BLaER1 treated with 17β-estradiol and CSF1 and Interleukin-3, amounts not matched to agents 10 nM and 100 nM (cell line): Measurements from ENCODE around the gene KIAA1614.

Experiments used
- H3K27ac ChIP-seq, 11 experiments: shearing (Covaris generic); formaldehyde crosslinking; 2 replicates each; pipeline ENCODE4 v1.8.1; 2022
- H3K27me3 ChIP-seq, 11 experiments: shearing (Covaris generic); formaldehyde crosslinking; 2 replicates each; pipeline ENCODE4 v1.8.1; 2022
- H3K36me3 ChIP-seq, 11 experiments: shearing (Covaris generic); formaldehyde crosslinking; 2 replicates each; pipeline ENCODE4 v1.8.1; 2022
- H3K4me1 ChIP-seq, 10 experiments: shearing (Covaris generic); formaldehyde crosslinking; 2 replicates each; pipeline ENCODE4 v1.8.1; 2022
- H3K4me2 ChIP-seq, 11 experiments: shearing (Covaris generic); formaldehyde crosslinking; 2 replicates each; pipeline ENCODE4 v1.8.1; 2022
- H3K4me3 ChIP-seq, 10 experiments: shearing (Covaris generic); formaldehyde crosslinking; 2 replicates each; pipeline ENCODE4 v1.8.1; 2022
- H3K9ac ChIP-seq, 11 experiments: shearing (Covaris generic); formaldehyde crosslinking; 2 replicates each; pipeline ENCODE4 v1.8.1; 2022
- H3K9me3 ChIP-seq, 11 experiments: shearing (Covaris generic); formaldehyde crosslinking; replicated peaks in 1 of 11; 2 replicates each; pipeline ENCODE4 v1.8.1; 2022
- H4K20me1 ChIP-seq, 11 experiments: shearing (Covaris generic); formaldehyde crosslinking; 2 replicates each; pipeline ENCODE4 v1.8.1; 2022
- Cebpa-rat ChIP-seq, 11 experiments: shearing (Covaris generic); IDR thresholded peaks; 2 replicates each; pipeline ENCODE4 v1.8.1; 2022

The KIAA1614 gene

DNA sequence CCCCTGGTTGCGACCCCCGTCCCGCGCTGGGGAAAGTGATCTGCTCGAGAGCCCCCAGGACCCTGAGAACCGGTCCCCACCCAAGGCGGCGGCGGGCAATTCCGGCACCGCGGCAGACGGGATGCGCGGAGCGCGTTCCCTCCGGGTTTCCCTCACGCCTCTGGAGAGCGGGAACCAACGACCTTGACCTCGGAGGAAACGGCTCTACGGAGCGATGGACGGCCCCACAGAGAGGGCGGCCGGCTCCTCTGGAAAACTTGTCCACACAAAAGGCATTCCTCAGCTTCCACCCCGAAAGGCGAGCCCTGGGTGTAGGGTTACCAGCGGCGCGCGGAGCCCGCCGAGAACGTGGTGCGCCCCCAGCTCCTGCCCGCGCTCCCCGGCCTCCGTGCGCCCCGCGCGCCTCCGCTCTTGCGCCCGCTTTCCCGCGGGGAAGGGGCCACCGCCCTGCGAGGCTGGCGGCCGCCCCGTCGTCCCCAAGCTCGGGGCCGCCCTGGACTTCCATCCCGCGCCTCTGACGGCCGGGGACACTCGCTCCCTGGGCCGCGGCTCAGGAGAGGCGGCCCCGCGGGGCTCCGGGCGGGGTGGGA is 391 bp upstream of the KIAA1614 start:
- Histone ChIP-seq H3K4me3 (peak overlapping the region; percentile 59 to 76 (median 66)), H3K9ac (peak overlapping the region; percentile 26 to 76 (median 68); a peak in 21 of 22 replicates), H4K20me1 (peaks cover 0 to 32% (median 19%) of the 10 kb centered on the region in 11 experiments; a peak in 15 of 22 replicates), H3K27ac (peak overlapping the region in 3 of 11 experiments; percentile 18 to 48 (median 47); a peak in 4 of 22 replicates), H3K4me2 (peak overlapping the region; percentile 96 to 100 (median 99)), H3K9me3 (no peaks in the 10 kb centered on the region), H3K36me3 (no peaks in the 10 kb centered on the region), H3K27me3 (peaks cover 90 to 100% (median 98%) of the 10 kb centered on the region in 11 experiments), H3K4me1 (peaks cover 7 to 21% (median 19%) of the 10 kb centered on the region in 10 experiments; a peak in 18 of 20 replicates)
- no peak for TF ChIP-seq Cebpa-rat (IDR thresholded peaks at IDR 0.05)

DNA sequence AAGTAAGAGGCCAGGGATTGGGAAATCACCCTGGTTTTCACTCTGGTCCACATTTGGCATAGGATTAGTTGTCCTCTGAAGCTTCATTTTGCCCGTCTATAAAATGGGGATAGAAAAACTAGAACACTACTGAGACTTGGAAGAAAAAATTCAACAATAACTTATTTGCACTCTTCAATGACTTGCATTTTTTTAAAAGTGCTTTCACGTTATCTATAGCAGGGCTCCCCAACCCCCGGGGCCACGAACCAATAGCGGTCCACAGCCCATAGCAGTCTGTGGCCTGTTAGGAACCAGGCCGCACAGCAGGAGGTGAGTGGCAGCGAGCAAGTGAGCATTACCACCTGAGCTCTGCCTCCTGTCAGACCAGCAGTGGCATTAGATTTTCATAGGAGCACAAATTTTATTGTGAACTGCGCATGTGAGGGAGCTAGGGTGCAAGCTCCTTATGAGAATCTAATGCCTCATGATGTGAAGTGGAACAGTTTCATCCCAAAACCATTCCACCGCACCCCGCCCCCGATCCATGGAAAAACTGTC is 2.8 kb downstream of the KIAA1614 start:
- no peak overlapping the region for H3K4me3 ChIP-seq
- peaks cover 27 to 51% (median 48%) of the 10 kb centered on the region in 10 experiments for H3K4me1 ChIP-seq
- no peak overlapping the region for H3K9ac ChIP-seq
- H4K20me1 ChIP-seq, result peaks cover 0 to 57% (median 20%) of the 10 kb centered on the region in 11 experiments; a peak in 15 of 22 replicates
- no peaks in the 10 kb centered on the region for H3K36me3 ChIP-seq
- H3K9me3 ChIP-seq, result no peaks in the 10 kb centered on the region
- H3K27ac ChIP-seq, result no peak overlapping the region
- H3K4me2 ChIP-seq, result no peak overlapping the region
- peaks cover 60 to 85% (median 72%) of the 10 kb centered on the region in 11 experiments for H3K27me3 ChIP-seq
- no peak for TF ChIP-seq Cebpa-rat (IDR thresholded peaks at IDR 0.05)

DNA sequence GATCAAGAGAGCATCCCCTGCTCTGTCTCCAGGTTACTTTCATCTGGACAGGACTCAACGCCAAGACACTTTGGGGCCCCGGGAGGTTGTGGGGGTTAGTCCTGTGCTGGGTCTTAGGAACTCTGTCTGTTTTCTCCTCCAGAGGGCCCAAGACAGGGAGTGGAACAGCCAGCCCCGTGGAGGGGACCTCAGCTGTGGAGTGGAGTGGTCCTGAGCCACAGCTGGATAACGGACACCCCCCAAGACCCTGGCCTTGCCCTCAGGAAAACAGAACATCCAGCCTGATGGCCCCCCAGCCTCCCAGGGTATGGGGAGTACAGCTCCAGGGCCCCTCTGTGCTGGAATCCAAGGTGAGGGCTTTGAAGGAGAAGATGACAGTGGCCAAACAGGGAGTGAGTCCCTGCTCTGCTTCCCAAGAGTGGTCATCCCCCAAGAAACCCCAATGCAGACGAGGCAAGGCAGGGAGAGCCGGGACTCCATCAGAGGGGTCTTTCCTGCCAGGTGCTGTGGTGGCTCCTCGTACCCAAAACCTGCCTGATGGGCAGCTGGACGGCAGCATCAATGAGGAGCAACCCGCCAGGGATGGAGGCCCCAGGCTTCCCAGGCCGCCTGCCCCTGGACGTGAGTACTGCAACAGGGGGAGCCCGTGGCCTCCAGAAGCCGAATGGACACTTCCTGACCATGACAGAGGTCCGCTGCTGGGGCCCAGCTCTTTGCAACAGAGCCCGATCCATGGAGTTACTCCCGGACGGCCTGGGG is 3.5 kb downstream of the KIAA1614 start:
- no peak overlapping the region for H3K27ac ChIP-seq
- H3K9ac ChIP-seq, result no peak overlapping the region
- H3K4me2 ChIP-seq, result no peak overlapping the region
- H3K4me3 ChIP-seq, result no peak overlapping the region
- no peaks in the 10 kb centered on the region for H3K9me3 ChIP-seq
- H4K20me1 ChIP-seq, result peaks cover 0 to 57% (median 20%) of the 10 kb centered on the region in 11 experiments; a peak in 15 of 22 replicates
- peaks cover 27 to 51% (median 48%) of the 10 kb centered on the region in 10 experiments for H3K4me1 ChIP-seq
- TF ChIP-seq Cebpa-rat (IDR thresholded peaks at IDR 0.05), result no peak
- H3K27me3 ChIP-seq, result peaks cover 53 to 78% (median 65%) of the 10 kb centered on the region in 11 experiments
- H3K36me3 ChIP-seq, result no peaks in the 10 kb centered on the region

DNA sequence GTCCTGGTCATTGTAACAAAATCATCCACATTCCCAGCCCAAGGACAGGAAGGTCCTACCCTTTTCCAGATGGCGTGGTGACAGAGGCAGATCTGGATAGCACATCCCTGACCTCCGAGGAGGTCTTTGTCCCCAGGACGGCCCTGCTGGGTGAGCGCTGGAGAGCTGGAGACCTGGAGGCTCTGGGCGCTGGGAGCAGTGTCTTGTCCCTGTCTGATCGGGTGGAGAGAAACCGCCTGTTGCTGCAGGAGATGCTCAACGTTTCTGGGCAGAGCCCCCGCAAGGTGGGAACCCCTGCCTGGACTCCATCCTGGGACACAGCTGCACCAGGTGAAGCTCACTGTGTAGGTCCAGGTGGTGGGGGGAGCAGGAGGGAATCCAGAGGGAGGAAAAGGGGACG is 4.1 kb downstream of the KIAA1614 start:
- Histone ChIP-seq H3K4me2 (no peak overlapping the region), H4K20me1 (peaks cover 0 to 54% (median 17%) of the 10 kb centered on the region in 11 experiments; a peak in 15 of 22 replicates), H3K4me3 (no peak overlapping the region), H3K4me1 (peaks cover 27 to 57% (median 50%) of the 10 kb centered on the region in 10 experiments), H3K9me3 (no peaks in the 10 kb centered on the region), H3K36me3 (no peaks in the 10 kb centered on the region), H3K27ac (no peak overlapping the region), H3K9ac (no peak overlapping the region), H3K27me3 (peaks cover 48 to 73% (median 59%) of the 10 kb centered on the region in 11 experiments)
- no peak for TF ChIP-seq Cebpa-rat (IDR thresholded peaks at IDR 0.05)

DNA sequence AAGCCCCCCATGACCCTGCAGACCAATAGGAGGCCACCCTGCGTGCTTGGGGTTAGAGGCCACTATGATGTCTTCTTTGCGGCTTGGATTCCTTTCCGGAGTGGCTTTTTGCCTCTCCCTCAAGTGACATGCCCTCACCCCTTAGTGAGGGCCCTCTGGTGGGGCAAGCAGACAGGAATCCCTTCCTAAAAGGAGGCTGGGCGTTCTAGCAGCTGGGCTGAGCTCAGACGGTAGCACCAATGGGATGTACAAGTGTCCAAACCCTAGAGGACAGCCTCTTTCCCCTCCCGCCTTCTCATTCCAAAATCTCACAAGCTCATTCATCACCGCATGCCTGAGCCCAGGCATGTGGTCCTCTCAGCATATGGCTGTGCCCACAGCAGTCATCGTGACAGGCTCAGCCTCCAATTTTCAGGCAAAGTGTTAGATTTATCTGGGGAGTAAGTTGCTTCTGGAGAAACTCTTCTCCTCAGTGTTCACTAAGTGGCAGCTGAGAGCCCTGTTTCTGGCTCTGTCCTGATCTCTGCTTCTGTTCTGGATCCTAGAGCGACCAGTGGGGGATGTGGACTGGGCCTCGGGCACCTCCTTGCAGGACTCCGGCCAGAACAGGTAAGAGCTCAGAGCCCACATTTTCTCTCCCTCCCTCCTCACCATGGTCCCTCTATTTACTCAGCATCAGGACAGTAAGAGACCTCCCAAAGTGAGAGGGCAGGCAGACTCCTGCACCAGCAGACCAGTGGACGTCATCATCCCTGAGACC is 4.8 kb downstream of the KIAA1614 start:
- Histone ChIP-seq H4K20me1 (peaks cover 0 to 48% (median 10%) of the 10 kb centered on the region in 11 experiments; a peak in 14 of 22 replicates), H3K4me3 (no peak overlapping the region), H3K27ac (no peak overlapping the region), H3K36me3 (no peaks in the 10 kb centered on the region), H3K9ac (no peak overlapping the region), H3K27me3 (peaks cover 41 to 73% (median 52%) of the 10 kb centered on the region in 11 experiments), H3K4me1 (peaks cover 23 to 57% (median 50%) of the 10 kb centered on the region in 10 experiments), H3K9me3 (no peaks in the 10 kb centered on the region), H3K4me2 (peak overlapping the region in 7 of 11 experiments; percentile 69 to 88 (median 77); a peak in 13 of 22 replicates)
- TF ChIP-seq Cebpa-rat (IDR thresholded peaks at IDR 0.05), result no peak

DNA sequence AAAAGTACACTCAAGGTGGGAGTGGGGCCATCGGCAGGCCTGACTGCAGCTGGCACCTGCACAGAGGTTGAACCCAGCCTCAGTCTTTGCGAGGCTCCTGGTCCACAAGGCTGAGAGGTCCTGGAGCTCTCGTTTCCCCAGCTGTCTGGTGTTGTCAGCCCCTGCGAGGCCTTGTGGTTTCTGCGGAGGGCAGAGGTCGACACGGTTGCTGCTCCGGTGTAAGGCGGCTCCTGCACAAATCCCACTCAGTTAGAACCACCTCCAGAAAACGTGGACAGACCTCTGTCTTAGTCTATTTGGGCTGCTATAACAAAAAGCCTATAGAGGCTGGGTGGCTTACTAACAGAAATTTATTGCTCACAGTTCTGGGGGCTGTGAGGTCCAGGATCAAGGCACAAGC is 5.8 kb downstream of the KIAA1614 start:
- TF ChIP-seq Cebpa-rat (IDR thresholded peaks at IDR 0.05), result no peak
- Histone ChIP-seq H3K27me3 (peaks cover 30 to 73% (median 41%) of the 10 kb centered on the region in 11 experiments), H3K4me3 (no peak overlapping the region), H3K27ac (no peak overlapping the region), H3K9ac (no peak overlapping the region), H4K20me1 (peaks cover 0 to 37% (median 1%) of the 10 kb centered on the region in 11 experiments; a peak in 9 of 22 replicates), H3K9me3 (no peaks in the 10 kb centered on the region), H3K4me2 (peak overlapping the region; percentile 28 to 88 (median 73); a peak in 20 of 22 replicates), H3K36me3 (no peaks in the 10 kb centered on the region), H3K4me1 (peaks cover 26 to 57% (median 50%) of the 10 kb centered on the region in 10 experiments)

DNA sequence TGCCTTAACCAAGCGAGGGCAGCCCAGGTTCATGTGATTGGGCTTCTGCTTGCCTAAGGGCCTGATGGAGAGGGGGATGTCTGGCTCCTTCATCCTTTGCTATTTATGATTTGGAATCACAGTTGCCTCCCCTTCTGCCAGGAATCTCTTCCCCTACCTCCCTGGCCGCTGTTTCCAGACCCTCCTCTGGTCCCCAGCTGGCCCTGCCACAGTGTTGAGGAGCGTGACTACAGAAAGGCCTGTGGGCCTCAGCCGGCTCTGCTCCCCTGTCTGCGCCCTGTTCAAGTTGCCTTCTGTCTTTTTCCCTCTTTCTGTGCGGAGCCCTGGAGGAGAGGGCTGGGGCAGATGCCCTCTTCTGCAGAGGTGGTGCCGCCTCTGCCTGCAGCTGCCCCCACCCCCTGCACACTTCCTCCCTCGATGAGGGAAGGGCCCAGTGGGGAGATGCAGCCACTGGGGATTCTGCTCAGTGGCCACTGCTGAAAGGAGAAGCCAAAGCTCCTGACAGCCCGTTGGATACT is 6.5 kb downstream of the KIAA1614 start:
- no peak for TF ChIP-seq Cebpa-rat (IDR thresholded peaks at IDR 0.05)
- Histone ChIP-seq H3K4me1 (peaks cover 27 to 63% (median 57%) of the 10 kb centered on the region in 10 experiments), H3K27me3 (peaks cover 23 to 67% (median 34%) of the 10 kb centered on the region in 11 experiments), H3K9ac (peak overlapping the region in 1 of 11 experiments; percentile 27; a peak in 1 of 22 replicates), H3K9me3 (no peaks in the 10 kb centered on the region), H3K36me3 (no peaks in the 10 kb centered on the region), H3K4me2 (peak overlapping the region; percentile 28 to 88 (median 73); a peak in 21 of 22 replicates), H3K27ac (no peak overlapping the region), H3K4me3 (no peak overlapping the region), H4K20me1 (peaks cover 0 to 37% (median 0%) of the 10 kb centered on the region in 11 experiments; a peak in 6 of 22 replicates)

DNA sequence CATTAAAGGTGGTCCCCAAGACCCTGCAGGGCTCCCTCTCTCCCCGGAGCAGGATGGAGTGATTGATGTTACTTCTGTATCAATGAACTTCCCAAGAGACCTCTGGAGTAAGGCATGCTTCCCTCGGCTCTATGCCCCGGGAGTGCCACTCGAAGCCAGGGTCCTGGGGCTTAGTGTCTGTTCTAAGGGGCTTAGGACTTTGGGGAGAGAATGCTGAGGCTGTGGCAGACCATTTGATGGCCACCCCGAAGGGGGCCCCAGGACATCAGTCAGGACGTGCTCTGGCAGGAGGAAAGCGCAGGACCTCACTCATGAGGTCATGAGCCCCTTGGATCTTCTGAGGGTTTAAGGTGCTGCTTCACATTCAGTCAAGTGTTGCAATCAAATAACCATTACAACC is 7.5 kb downstream of the KIAA1614 start:
- peak overlapping the region in 10 of 11 experiments; percentile 36 to 88 (median 75); a peak in 18 of 22 replicates for H3K4me2 ChIP-seq
- no peak overlapping the region for H3K27ac ChIP-seq
- no peak overlapping the region for H3K4me3 ChIP-seq
- no peak for TF ChIP-seq Cebpa-rat (IDR thresholded peaks at IDR 0.05)
- H4K20me1 ChIP-seq, result peaks cover 0 to 39% (median 0%) of the 10 kb centered on the region in 11 experiments; a peak in 6 of 22 replicates
- H3K36me3 ChIP-seq, result no peaks in the 10 kb centered on the region
- no peak overlapping the region for H3K9ac ChIP-seq
- H3K4me1 ChIP-seq, result peaks cover 27 to 72% (median 65%) of the 10 kb centered on the region in 10 experiments
- peaks cover 13 to 58% (median 25%) of the 10 kb centered on the region in 11 experiments for H3K27me3 ChIP-seq
- no peaks in the 10 kb centered on the region for H3K9me3 ChIP-seq
